SK-N-SH treated with all-trans-retinoic acid at 6 μM for 48 hours (cell line): ENCODE measurements around the gene FBXL19.
A peak's percentile ranks its signal among the peaks of the same experiment; 100 is the strongest.

Experiments
- ATAC-seq: fragments of 200-7000 bp; cut with Tn5 transposase; 3 replicates; pipeline ENCODE4 v1.9.1; 2020; ENCODE audit warnings: mild to moderate bottlenecking, moderate library complexity
- BACH2 ChIP-seq: fragments of 250-450 bp; sonication (Bioruptor Pico); IDR thresholded peaks from 2 replicates; pipeline ENCODE4 v1.9.0; 2021; ENCODE audit warnings: mild to moderate bottlenecking, borderline replicate concordance
- CSDC2 ChIP-seq: fragments of 250-450 bp; sonication (Bioruptor Pico); IDR thresholded peaks from 2 replicates; pipeline ENCODE4 v1.5.0; 2020; ENCODE audit warnings: mild to moderate bottlenecking, moderate library complexity
- CSRNP3 ChIP-seq: fragments of 250-450 bp; sonication (Bioruptor Pico); IDR thresholded peaks from 2 replicates; pipeline ENCODE4 v1.5.1; 2021; ENCODE audit warnings: mild to moderate bottlenecking, moderate library complexity
- ESRRG ChIP-seq: fragments of 250-450 bp; sonication (Bioruptor Pico); IDR thresholded peaks from 2 replicates; pipeline ENCODE4 v1.6.1; 2021; ENCODE audit warnings: mild to moderate bottlenecking
- GLIS3 ChIP-seq: fragments of 250-450 bp; sonication (Bioruptor Pico); IDR thresholded peaks from 2 replicates; pipeline ENCODE4 v1.5.0; 2020; ENCODE audit warnings: mild to moderate bottlenecking, moderate library complexity
- OSR1 ChIP-seq: fragments of 250-450 bp; sonication (Bioruptor Pico); IDR thresholded peaks from 2 replicates; pipeline ENCODE4 v1.8.0; 2022; ENCODE audit warnings: moderate library complexity, mild to moderate bottlenecking, inconsistent platforms
- PATZ1 ChIP-seq: fragments of 250-450 bp; sonication (Bioruptor Pico); IDR thresholded peaks from 2 replicates; pipeline ENCODE4 v1.8.0; 2020; ENCODE audit warnings: mild to moderate bottlenecking, moderate library complexity, borderline replicate concordance
- POU6F1 ChIP-seq: fragments of 250-450 bp; sonication (Bioruptor Pico); IDR thresholded peaks from 2 replicates; pipeline ENCODE4 v1.8.0; 2021; ENCODE audit warnings: low read depth, mild to moderate bottlenecking, moderate library complexity, borderline replicate concordance
- PPARA ChIP-seq: fragments of 250-450 bp; sonication (Bioruptor Pico); IDR thresholded peaks from 2 replicates; pipeline ENCODE4 v1.5.0; 2020; ENCODE audit warnings: mild to moderate bottlenecking, borderline replicate concordance
- RARB ChIP-seq: fragments of 250-450 bp; sonication (Bioruptor Pico); IDR thresholded peaks from 2 replicates; pipeline ENCODE4 v1.8.0; 2021; ENCODE audit warnings: mild to moderate bottlenecking, moderate library complexity
- SNAI2 ChIP-seq: fragments of 250-450 bp; sonication (Bioruptor Pico); IDR thresholded peaks from 2 replicates; pipeline ENCODE4 v1.5.0; 2020; ENCODE audit warnings: mild to moderate bottlenecking, moderate library complexity
- TCF4 ChIP-seq: fragments of 250-450 bp; sonication (Bioruptor Pico); IDR thresholded peaks from 2 replicates; pipeline ENCODE4 v1.8.0; 2021; ENCODE audit warnings: mild to moderate bottlenecking, moderate library complexity, borderline replicate concordance
- TOX ChIP-seq: fragments of 250-450 bp; sonication (Bioruptor Pico); IDR thresholded peaks from 2 replicates; pipeline ENCODE4 v1.8.0; 2021; ENCODE audit warnings: mild to moderate bottlenecking, moderate library complexity, borderline replicate concordance
- ZC3H10 ChIP-seq: fragments of 250-450 bp; sonication (Bioruptor Pico); IDR thresholded peaks from 2 replicates; pipeline ENCODE4 v1.5.1; 2021; ENCODE audit warnings: mild to moderate bottlenecking, moderate library complexity
- ZFP3 ChIP-seq: fragments of 250-450 bp; sonication (Bioruptor Pico); IDR thresholded peaks from 2 replicates; pipeline ENCODE4 v1.5.0; 2020; ENCODE audit warnings: mild to moderate bottlenecking, moderate library complexity
- ZFP30 ChIP-seq: fragments of 450-650 bp; formaldehyde crosslinking; IDR thresholded peaks from 2 replicates; pipeline ENCODE4 v1.5.0; 2022; ENCODE audit warnings: mild to moderate bottlenecking, moderate library complexity
- ZNF565 ChIP-seq: fragments of 450-650 bp; formaldehyde crosslinking; conservative IDR thresholded peaks from 2 replicates; pipeline ENCODE4 v1.5.0; 2020; ENCODE audit warnings: low read depth, mild to moderate bottlenecking, moderate library complexity
- ZNF70 ChIP-seq: fragments of 450-650 bp; formaldehyde crosslinking; IDR thresholded peaks from 2 replicates; pipeline ENCODE4 v1.5.0; 2020; ENCODE audit warnings: mild to moderate bottlenecking, moderate library complexity
- ZNF8 ChIP-seq: fragments of 450-650 bp; formaldehyde crosslinking; IDR thresholded peaks from 2 replicates; pipeline ENCODE4 v1.5.0; 2020; ENCODE audit warnings: mild to moderate bottlenecking, moderate library complexity
- TF ChIP-seq, protein P1 (sequence below): fragments of 250-450 bp; sonication (Bioruptor Pico); IDR thresholded peaks from 2 replicates; pipeline ENCODE4 v1.5.1; 2020; ENCODE audit warnings: low read depth, mild to moderate bottlenecking, moderate library complexity

The FBXL19 gene

DNA sequence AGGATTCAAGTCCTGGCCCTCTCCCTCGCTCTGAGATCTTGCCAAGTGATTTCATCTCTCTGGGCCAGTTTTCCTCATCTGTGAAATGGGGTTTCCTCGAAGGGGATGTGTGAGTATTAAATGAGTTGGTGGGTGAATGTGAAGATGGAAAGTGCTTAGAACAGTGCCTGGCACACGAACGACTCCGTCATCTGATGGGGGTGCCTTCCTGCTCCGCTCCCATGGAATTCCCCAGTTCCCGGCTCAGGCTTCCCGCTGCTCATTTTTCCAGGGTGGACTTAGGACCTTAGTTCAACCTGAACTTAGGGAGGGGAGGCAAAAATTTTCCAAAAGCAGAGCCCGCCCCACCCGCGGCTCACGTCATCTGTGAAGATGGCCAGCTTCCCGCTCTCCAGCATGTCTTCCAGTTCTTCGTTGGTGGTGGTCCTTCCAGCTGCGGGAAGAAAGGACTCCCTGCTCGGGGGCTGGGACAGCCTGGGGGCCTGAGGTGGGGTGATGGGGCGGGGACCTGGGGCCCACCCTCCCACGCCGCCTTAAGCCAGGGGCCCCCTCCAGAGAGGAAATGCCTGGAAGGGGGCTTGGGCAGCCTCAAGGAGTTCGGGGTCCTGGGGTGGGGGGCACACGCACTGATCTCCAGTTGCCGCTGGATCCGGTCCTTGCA is 73.1 kb downstream of the FBXL19 start:
- ATAC-seq: no peak
- TF ChIP-seq TCF4 (CRISPR knock-in tag): no peak
- TF ChIP-seq GLIS3 (CRISPR knock-in tag): no peak
- TF ChIP-seq, protein P1, sequence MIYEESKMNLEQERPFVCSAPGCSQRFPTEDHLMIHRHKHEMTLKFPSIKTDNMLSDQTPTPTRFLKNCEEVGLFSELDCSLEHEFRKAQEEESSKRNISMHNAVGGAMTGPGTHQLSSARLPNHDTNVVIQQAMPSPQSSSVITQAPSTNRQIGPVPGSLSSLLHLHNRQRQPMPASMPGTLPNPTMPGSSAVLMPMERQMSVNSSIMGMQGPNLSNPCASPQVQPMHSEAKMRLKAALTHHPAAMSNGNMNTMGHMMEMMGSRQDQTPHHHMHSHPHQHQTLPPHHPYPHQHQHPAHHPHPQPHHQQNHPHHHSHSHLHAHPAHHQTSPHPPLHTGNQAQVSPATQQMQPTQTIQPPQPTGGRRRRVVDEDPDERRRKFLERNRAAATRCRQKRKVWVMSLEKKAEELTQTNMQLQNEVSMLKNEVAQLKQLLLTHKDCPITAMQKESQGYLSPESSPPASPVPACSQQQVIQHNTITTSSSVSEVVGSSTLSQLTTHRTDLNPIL: no peak
- no peak for TF ChIP-seq POU6F1 (CRISPR knock-in tag)

GRCh38 chr16:30996985-30997724 is 73.8 kb downstream of the FBXL19 start:
- peak; percentile 87 for ATAC-seq
- TF ChIP-seq BACH2 (CRISPR knock-in tag) (no peak), CSDC2 (CRISPR knock-in tag) (no peak), ZC3H10 (no peak), OSR1 (no peak), ZNF565 (CRISPR knock-in tag) (no peak), CSRNP3 (no peak), ZNF70 (CRISPR knock-in tag) (no peak), ZNF8 (CRISPR knock-in tag) (no peak), SNAI2 (no peak), GLIS3 (CRISPR knock-in tag) (no peak), ZFP3 (no peak), TCF4 (CRISPR knock-in tag) (no peak), POU6F1 (CRISPR knock-in tag) (no peak), TOX (CRISPR knock-in tag) (no peak), RARB (no peak), ESRRG (CRISPR knock-in tag) (no peak), PPARA (no peak), ZFP30 (CRISPR knock-in tag) (no peak), PATZ1 (no peak)
- TF ChIP-seq, protein P1: no peak
